GM13976 (cell line): Measurements from ENCODE around the gene ZFP69B.

Experiments
- DNase-seq: peaks from one replicate; pipeline ENCODE4 v3.0.0; 2012; ENCODE audit warnings: low spot score
- in situ Hi-C: fragments of 300-500 bp; cut with MboI; formaldehyde crosslinking; loops from one replicate; pipeline ENCODE4 v1.12.0; 2022; ENCODE audit warnings: low sequenced_read_pairs, mixed read lengths, inconsistent platforms; ENCODE audit not compliant: unreplicated experiment
- TF ChIP-seq, protein P1 (sequence below): IDR thresholded peaks from 2 replicates; pipeline ENCODE4 v1.5.1; 2012; ENCODE audit warnings: borderline replicate concordance, mild to moderate bottlenecking; ENCODE audit not compliant: insufficient read depth; ENCODE audit errors: extremely low read depth, missing control alignments, control extremely low read depth

The ZFP69B gene

DNA sequence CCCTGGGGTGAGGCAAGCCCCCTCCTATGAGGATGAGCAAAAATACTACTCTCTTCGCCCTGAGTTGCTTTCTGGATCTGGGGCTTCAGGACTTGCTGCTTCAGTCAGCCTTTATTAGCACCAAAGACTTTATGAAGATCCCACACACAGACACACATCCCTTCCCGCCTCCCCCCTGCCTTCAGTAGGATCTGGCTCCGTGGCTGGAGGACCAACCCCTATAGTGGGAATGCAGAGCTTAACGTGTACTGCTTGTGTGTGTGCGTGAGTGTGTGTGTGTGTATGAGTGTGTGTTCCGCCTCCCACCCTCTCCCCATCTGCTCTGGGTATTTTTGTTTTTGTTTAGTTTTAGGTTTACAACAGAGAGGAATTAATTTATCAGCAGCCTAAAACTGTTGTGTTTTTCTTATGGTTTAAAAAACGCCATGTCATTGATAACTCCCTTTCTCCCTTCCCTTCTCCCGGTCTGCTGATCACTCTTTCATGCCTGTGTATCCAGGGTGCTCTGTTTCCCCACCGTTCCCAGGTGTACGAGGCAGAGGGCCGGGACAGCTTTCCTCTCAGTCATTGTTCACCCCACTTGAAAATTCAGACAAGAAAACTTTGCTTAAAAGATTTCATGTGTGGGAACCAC is 27.5 kb upstream of the ZFP69B start:
- TF ChIP-seq, protein P1, sequence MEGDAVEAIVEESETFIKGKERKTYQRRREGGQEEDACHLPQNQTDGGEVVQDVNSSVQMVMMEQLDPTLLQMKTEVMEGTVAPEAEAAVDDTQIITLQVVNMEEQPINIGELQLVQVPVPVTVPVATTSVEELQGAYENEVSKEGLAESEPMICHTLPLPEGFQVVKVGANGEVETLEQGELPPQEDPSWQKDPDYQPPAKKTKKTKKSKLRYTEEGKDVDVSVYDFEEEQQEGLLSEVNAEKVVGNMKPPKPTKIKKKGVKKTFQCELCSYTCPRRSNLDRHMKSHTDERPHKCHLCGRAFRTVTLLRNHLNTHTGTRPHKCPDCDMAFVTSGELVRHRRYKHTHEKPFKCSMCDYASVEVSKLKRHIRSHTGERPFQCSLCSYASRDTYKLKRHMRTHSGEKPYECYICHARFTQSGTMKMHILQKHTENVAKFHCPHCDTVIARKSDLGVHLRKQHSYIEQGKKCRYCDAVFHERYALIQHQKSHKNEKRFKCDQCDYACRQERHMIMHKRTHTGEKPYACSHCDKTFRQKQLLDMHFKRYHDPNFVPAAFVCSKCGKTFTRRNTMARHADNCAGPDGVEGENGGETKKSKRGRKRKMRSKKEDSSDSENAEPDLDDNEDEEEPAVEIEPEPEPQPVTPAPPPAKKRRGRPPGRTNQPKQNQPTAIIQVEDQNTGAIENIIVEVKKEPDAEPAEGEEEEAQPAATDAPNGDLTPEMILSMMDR = no peak
- no peak for DNase-seq
- in situ Hi-C loops = no loop called here

DNA sequence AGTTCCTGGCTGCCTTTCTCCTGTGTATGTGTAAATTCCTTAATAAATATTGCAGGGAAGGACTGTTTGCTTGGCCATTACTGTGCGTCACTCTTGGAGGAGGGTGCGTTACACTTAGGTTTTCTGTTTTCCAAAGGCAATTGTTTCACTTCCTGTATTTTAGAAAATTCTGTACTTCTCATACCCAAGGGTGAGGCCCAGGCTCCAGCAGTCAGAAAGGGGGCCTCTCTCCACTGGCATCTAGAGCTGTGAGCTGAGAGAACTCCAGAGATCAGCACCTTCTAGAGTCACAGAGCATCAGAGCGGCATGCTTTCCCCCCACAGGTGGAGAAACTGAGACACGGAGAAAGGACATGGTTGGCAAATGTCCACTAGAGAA is 27.0 kb upstream of the ZFP69B start:
- no peak for DNase-seq
- in situ Hi-C loops = no loop called here
- TF ChIP-seq, protein P1 = no peak

DNA sequence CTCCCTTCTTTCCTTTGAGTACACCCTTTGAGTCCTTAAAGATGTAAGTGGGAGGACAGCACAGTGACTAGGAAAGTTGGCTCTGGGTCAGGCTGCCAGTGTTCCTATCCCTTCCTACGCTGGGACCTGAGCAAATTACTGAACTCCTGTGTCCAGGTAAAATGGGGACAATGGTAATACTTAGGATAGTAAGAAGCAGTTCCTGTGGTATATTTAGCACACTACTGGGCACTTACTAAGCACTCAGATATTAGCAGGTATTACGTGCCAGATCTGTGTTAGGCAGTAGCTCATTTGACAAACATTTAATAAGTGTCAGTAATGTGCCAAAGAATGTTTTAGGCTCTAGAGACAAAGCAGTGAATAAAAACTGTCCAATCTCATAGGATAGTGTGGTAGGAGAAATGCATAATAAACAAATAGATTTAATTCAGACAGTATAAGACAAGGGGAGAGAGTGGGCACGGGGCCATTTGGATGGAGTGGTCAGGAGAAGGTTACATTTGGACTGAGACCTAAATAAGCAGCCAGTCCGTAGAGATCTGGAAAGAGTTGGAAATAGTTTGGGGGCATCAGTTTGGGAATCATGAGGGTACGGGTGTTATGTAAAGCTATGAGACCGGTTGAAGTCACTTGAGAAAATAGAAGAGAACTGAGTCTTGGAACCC is 26.2 kb upstream of the ZFP69B start:
- in situ Hi-C loops = no loop called here
- no peak for DNase-seq
- TF ChIP-seq, protein P1 = no peak

DNA sequence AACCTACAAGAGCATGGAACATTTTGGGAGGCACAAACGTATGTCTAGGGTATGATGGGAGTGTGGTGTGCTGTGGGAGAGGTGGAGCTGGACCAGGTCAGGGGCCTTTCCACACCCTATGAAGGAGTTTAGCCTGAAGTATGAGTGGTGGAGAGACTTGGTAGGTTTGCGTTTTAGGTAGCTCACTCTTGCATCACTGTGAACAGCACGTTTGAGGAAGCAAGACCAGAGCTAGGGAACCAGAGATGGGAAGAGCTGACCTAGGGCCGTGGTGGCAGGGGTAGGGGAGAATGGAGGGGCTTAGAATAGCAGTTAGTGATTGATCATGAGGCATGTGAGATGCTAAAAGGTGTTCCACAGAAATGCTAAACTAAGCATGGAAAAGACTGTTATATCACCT is 25.1 kb upstream of the ZFP69B start:
- no peak for DNase-seq
- in situ Hi-C loops = no loop called here
- TF ChIP-seq, protein P1 = no peak

DNA sequence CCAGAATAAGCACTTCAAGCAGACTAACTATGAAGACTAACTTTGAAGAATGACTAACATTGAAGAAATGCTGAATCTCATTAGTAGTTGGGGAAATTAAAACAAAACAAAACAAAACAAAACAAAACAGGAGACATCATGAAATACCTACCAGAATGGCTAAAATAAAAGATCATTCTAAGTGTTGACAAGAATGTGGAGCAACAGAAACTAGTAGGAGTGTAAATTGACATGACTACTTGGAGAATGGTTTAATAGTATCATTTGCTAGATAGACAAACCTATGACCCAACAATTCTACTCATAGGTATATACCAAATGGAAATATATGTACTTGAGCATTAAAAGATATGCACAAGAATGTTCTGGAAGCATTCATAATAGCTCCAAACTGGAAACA is 18.9 kb upstream of the ZFP69B start:
- in situ Hi-C loops = no loop called here
- no peak for DNase-seq
- TF ChIP-seq, protein P1 = no peak

DNA sequence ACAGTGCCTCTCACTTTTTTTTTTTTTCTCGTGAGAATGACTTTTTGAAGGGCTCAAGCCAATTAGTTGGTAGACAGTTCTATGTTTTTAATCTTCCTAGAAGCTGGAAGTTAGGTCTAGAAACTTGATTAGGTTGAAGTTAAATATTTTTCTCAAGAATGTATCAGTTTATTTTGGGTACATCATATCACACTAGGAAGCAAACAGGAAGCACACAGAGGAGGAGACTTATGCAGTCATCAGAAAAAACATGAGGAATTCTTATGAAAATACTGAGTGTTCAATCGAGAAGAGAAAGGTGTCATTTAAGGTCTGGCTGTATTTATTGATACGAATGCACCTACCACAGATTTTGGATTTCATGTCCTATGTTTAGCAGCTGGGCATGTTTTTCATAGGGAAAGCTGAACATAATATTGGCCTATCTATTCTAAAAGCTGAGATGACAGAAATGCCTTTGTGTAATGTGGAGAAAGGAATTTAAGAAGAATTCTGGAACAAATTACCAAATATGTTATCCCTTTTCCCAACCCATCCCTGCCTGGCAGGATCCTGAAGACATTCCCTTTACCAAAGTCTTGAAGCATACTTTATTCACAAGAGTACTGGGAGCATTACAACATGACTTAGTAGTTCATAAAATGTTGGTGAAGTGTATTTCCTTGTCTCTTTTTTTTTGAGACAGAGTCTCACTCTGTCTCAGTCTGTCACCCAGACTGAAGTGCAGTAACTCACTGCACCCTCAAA is 17.5 kb upstream of the ZFP69B start:
- DNase-seq = no peak
- TF ChIP-seq, protein P1 = no peak
- in situ Hi-C loops = no loop called here
